GM23248 (cell line): Measurements from ENCODE around the gene CCDC187.

ENCODE experiments used
- EZH2 ChIP-seq: fragments of 200-600 bp; sonication (generic); IDR thresholded peaks from 2 replicates; pipeline ENCODE4 v1.6.1; 2018; ENCODE audit warnings: antibody characterized with exemption, mild to moderate bottlenecking; ENCODE audit not compliant: insufficient read depth, poor library complexity, severe bottlenecking
- EZH2phosphoT487 ChIP-seq: fragments of 200-600 bp; sonication (generic); IDR thresholded peaks from 2 replicates; pipeline ENCODE4 v1.6.1; 2018; ENCODE audit warnings: antibody characterized with exemption, moderate library complexity, mild to moderate bottlenecking, low read depth; ENCODE audit not compliant: insufficient read depth

GRCh38 chr9:136201609-136202453, 102.1 kb downstream of the CCDC187 start:
- peak; percentile 7 for TF ChIP-seq EZH2
- TF ChIP-seq EZH2phosphoT487, result peak; percentile 54; the same call in 1 of the 2 replicates
